HG03045 (cell line): ENCODE data around the gene MGAT5.
"Not testable (repeated sequence)": the region's sequence is repeated elsewhere in the genome, so short reads cannot be mapped to it uniquely, and the experiment has no call there.

Experiments
- ATAC-seq: cut with Tn5 transposase; IDR thresholded peaks from one replicate; pipeline ENCODE4 v1.9.1; 2021; ENCODE audit warnings: mild to moderate bottlenecking, moderate library complexity; ENCODE audit not compliant: unreplicated experiment

MGAT5 gene

DNA sequence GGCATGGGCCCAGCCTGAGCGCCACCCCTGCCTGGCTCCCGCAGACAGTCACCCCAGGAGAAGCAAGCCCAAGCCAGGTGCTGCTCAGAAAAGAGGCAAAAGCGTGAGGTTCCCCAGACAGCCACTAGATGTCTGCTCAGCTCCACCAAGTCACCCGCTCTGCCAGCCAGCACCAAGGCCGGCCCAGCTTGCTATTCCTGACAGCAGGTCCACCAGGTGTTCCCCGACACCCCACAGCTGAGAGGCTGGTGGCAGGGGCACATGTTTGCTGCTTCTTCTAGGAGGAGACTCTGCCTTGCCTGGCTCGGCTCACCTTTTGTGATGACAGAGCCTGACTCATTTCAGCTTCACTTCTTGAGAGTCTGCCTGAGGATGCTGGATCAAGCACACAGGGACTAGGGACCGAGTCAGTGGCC is 206.7 kb downstream of the MGAT5 start:
- peak; percentile 78 for ATAC-seq

DNA sequence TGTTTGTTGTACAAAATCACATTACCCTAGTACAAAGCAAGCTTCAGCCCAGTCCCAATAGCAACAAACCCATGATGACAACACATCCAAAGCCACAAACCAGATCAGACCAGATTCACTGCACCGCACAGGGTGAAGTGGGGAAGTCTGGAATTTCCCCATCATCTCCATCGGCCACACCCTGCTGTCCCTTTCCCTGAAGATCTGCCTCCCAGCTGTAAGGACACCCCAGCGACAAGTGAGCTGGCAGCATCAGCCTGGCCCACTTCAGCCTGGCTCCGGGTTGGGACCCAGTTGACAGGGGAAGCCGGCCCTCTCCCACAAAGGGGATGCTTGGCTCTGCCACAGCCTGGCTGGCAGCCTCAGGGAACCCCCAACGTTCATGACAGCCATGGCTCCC is 207.6 kb downstream of the MGAT5 start:
- no peak for ATAC-seq

- ATAC-seq = no peak
These were observed 208.4 kb downstream of the MGAT5 start for GRCh38 chr2:134462275-134462674.

GRCh38 chr2:134462791-134463698 is 209.2 kb downstream of the MGAT5 start:
- no peak for ATAC-seq

DNA sequence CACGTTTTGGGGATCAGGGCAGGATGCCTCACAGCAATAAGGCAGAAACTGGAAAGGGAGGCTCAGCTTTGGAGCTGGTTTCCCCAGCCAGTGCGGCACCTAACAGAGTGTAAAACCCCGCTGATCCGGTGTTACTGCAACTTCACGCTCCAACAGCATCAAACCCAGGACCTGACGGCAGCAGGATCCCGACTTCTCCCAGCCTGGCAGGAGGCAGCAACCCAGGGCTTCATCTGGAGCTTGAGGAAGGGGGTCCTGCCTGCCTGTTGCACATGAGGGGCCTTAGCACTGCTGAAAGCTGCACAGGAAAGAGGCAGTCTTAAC is 209.8 kb downstream of the MGAT5 start:
- ATAC-seq = no peak

- ATAC-seq = no peak
These were observed 211.6 kb downstream of the MGAT5 start for GRCh38 chr2:134465228-134466105.

- no peak for ATAC-seq
These were observed 212.3 kb downstream of the MGAT5 start for GRCh38 chr2:134466141-134466540.

GRCh38 chr2:134468164-134468563 is 214.3 kb downstream of the MGAT5 start:
- no peak for ATAC-seq

DNA sequence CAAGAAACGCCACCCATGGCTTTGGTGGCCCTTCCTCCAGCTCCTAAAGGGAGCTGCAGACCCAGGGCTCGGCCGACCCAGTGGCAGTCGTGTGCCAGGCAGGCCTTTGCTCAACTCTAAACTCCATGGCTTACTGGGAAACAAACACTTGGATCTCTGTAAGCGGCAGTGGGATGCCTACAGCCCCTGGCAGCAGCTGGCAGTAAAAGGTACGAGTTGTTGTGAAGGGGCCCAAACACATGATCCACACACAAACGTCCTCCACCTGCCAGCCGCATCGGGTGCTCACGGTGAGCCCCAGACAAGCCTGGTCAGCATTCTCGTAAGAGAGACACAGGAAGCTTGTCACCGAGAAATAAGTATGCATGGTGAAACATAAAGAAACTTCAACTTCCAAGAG is 214.9 kb downstream of the MGAT5 start:
- ATAC-seq = no peak

GRCh38 chr2:134469516-134470115 is 215.7 kb downstream of the MGAT5 start:
- no peak for ATAC-seq

- no peak for ATAC-seq
These were observed 216.8 kb downstream of the MGAT5 start for GRCh38 chr2:134470561-134471168.

- ATAC-seq = not testable (repeated sequence)
These were observed 223.1 kb downstream of the MGAT5 start for GRCh38 chr2:134476982-134477381.

DNA sequence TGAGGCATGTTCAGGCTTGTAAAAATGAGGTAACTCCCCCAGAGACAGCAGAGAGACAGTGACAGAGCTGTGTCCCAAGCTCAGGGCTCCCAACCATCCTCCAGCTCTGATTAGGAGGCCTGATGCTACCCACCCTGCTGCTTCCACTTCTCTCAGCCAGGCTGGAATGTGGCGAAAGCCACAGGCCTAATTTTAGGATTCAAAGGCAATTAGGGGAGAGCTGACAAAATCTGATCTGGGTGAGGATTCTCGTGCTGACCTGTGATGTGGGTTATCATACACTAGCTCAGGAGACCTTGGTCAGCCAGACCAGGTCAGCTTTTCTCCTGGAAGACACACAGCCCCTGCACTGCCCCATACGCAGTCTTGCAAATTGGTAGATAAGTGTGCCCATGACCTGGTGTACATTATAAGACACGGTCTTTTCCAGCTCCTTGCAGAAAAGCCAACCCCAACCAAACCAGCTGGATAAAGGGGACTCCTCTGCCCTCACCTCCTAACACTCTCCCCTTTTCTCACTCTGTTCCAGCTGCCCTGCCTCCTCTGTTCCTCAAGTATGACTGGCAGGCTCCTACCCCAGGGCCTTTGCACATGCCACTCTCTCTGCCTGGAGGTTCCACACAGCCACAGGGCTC is 225.9 kb downstream of the MGAT5 start:
- ATAC-seq = no peak

DNA sequence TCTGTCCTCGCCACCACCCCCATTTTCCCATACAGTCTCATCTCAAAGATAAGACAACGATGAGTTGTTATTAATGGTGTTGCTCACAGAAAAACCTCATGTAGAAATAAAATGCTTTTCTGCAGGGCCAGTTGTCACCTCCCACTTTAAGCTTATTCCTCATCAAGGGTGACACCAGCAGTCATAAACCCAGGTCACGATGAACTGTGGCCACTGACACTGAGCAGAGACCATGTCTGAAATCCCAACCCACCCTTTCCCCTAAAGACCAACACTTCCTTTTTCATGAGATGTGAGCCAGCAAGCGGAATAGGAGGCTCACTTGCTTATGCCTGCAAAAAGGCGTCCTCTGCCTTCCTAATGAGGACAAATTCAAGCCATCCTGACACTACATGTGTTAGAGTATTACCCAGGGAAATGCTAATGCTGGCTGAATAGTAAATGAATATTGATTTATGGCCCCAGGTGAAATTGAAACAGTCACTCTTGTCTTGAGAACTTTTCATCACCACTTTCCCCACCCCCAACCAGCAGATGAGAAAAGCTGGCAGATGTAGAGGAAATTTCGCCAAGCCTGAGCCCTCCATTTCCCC is 228.4 kb downstream of the MGAT5 start:
- no peak for ATAC-seq

GRCh38 chr2:134482766-134483340 is 229.0 kb downstream of the MGAT5 start:
- no peak for ATAC-seq

GRCh38 chr2:134489732-134490384 is 236.0 kb downstream of the MGAT5 start:
- ATAC-seq = no peak

DNA sequence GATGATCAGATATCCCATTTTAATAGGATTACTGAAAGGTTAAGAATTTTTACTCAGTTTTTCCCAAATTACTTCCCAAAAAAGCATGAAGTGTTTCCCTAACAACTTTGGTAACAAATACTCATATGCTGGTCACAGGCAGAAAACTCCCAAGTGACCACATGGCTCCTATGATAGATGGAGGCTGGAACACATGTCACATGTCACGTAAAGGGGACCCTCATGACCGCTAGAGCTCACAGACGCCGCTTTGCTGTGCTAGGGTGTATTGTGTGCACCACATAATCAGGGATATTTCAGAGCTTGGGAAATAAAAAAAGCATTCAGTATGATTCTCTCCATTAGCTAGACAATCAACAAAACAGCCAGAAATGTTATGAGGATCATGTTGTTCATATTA is 236.7 kb downstream of the MGAT5 start:
- no peak for ATAC-seq

- ATAC-seq = no peak
These were observed 237.2 kb downstream of the MGAT5 start for GRCh38 chr2:134491022-134491421.

DNA sequence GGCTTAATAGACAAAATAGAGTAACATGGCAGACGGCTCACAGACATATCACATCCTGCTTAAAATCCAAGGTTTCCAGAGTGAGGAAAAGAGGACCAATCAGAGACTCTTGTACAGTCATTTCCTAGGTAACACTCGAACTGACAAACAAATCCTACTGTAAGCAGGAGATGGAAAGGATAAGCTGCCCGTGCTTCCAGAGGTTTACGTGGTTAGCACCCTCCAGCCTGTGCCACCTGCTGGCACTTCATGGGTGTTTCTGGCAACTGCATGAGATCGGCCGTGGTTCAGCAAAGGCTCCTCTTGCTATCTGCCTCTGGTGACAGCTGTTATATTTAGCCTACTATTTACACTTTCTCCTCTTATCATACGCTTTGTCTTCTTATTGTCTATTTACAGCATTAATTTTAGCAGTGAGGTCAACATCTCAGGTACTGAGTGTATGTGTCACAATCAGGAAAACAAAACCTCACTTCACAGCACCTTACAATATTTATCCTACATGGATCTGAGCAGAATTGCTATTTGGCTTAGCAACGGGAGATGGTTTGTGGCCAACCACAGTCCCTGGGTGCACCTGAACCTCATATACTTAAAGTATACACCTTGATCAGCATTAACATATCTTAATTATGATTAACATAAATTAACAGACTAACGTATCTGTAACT is 238.0 kb downstream of the MGAT5 start:
- no peak for ATAC-seq
